ENCODE data around the gene PLXNB2. TPM values are rescaled to one million over a fixed set of nuclear protein-coding genes. Genes with fewer than 3 reads are reported as not detected.

Gene PLXNB2
- total and polyA plus RNA-seq, 11 donors: 35.1 to 139 (median 53.0) TPM

DNA sequence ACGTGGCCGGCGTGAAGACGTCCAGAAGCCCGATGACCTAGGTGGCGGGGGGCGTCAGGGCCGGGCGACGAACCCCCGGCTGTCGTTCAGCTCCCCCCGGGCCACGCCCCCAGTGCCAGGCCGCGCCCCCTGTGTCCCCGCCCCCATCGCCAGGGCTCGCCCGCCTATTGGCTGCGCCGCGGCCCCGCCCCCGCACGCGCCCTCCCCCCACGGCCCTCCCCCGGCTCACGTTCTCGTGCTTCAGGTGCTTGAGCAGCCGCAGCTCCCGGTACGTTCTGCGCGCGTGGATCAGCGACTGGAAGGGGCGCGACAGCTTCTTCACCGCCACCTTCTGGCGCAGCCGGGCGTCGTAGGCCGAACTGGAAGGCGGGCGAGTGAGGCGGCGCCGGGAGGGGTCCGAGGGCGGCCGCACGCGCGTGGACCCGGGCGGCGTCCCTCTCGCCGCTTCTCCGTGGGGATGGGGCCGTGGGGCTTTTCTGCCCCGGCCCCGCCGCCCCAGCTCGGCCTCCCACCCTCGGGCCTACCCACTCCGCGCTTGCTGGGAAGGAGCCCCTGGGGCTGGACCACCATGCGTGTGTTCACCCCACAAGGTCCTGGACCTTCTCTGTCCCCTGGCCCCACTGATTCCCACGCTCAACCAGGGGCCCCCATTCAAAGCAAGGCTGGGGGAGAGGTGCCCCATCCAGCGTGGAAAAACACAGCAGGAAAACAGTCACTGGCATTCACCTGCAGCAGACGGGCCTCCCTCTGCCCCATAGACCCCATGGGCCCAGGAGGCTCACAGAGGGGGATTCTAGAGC lies 39.7 kb downstream of the PLXNB2 start:
- DNase-seq: peak; percentile 59 to 81 (median 67)
- Histone ChIP-seq H3K4me1 (peaks cover 5 to 65% (median 42%) of the 10 kb centered on the region in 12 donors), H3K27ac (no peak overlapping the region)

GRCh38 chr22:50266994-50267393 lies 40.5 kb downstream of the PLXNB2 start:
- peaks cover 0 to 24% (median 0%) of the 10 kb centered on the region in 9 donors for H3K27me3 ChIP-seq
- no peak for TF ChIP-seq CTCF (IDR thresholded peaks at IDR 0.05)
- no peak for TF ChIP-seq POLR2A (IDR thresholded peaks at IDR 0.05)
- H3K4me1 ChIP-seq: peaks cover 7 to 66% (median 42%) of the 10 kb centered on the region in 12 donors
- intact Hi-C loops (cut with DNase I): no loop called here
- DNase-seq (no peak), ATAC-seq (no peak)
- no peak overlapping the region for H3K27ac ChIP-seq
- peak overlapping the region in 9 of 12 donors; percentile 5 to 54 (median 38) for H3K4me3 ChIP-seq
- 59 to 77% (median 68%) methylated on average over 25 to 37 of the region's 37 CpGs for WGBS, 4 donors
- no peaks in the 10 kb centered on the region for H3K36me3 ChIP-seq
- no peaks in the 10 kb centered on the region for H3K9me3 ChIP-seq

More for the DNA sequence above, 39.7 kb downstream of the PLXNB2 start:
- Histone ChIP-seq H3K27me3 (peaks cover 0 to 19% (median 0%) of the 10 kb centered on the region in 9 donors), H3K4me3 (peak overlapping the region in 10 of 12 donors; percentile 22 to 54 (median 38)), H3K9me3 (no peaks in the 10 kb centered on the region), H3K36me3 (no peaks in the 10 kb centered on the region)
- TF ChIP-seq CTCF (IDR thresholded peaks at IDR 0.05): peak in 5 of 12 donors; percentile 10 to 35 (median 16)
- no peak for TF ChIP-seq POLR2A (IDR thresholded peaks at IDR 0.05)
- WGBS, 4 donors: 31 to 55% (median 44%) methylated on average over 19 to 75 of the region's 75 CpGs
- intact Hi-C loops (cut with DNase I): no loop called here
- ATAC-seq: peak in 3 of 4 donors; percentile 31 to 66 (median 41)

GRCh38 chr22:50264946-50265669 lies 42.3 kb downstream of the PLXNB2 start:
- H3K4me3 ChIP-seq: no peak overlapping the region
- no peak for DNase-seq
- 83 to 89% (median 85%) methylated on average over 3 to 15 of the region's 15 CpGs for WGBS, 4 donors
- intact Hi-C loops (cut with DNase I): no loop called here
- TF ChIP-seq CTCF (IDR thresholded peaks at IDR 0.05): no peak
- TF ChIP-seq POLR2A (IDR thresholded peaks at IDR 0.05): no peak
- no peak overlapping the region for H3K27ac ChIP-seq
- no peaks in the 10 kb centered on the region for H3K9me3 ChIP-seq
- H3K36me3 ChIP-seq: no peaks in the 10 kb centered on the region
- peaks cover 6 to 63% (median 34%) of the 10 kb centered on the region in 12 donors for H3K4me1 ChIP-seq
- peaks cover 0 to 21% (median 0%) of the 10 kb centered on the region in 9 donors for H3K27me3 ChIP-seq
- ATAC-seq: no peak

Measured in heart left ventricle (tissue), 16 donors.